SK-N-SH treated with all-trans-retinoic acid at 6 μM for 48 hours (cell line): Measurements from ENCODE around the gene ITPR2.

Source experiments
- ZNF8 ChIP-seq: fragments of 450-650 bp; formaldehyde crosslinking; IDR thresholded peaks from 2 replicates; pipeline ENCODE4 v1.5.0; 2020; ENCODE audit warnings: mild to moderate bottlenecking, moderate library complexity
- TF ChIP-seq, protein P1 (sequence below): fragments of 250-450 bp; sonication (Bioruptor Pico); IDR thresholded peaks from 2 replicates; pipeline ENCODE4 v1.5.1; 2021; ENCODE audit warnings: mild to moderate bottlenecking, moderate library complexity

DNA sequence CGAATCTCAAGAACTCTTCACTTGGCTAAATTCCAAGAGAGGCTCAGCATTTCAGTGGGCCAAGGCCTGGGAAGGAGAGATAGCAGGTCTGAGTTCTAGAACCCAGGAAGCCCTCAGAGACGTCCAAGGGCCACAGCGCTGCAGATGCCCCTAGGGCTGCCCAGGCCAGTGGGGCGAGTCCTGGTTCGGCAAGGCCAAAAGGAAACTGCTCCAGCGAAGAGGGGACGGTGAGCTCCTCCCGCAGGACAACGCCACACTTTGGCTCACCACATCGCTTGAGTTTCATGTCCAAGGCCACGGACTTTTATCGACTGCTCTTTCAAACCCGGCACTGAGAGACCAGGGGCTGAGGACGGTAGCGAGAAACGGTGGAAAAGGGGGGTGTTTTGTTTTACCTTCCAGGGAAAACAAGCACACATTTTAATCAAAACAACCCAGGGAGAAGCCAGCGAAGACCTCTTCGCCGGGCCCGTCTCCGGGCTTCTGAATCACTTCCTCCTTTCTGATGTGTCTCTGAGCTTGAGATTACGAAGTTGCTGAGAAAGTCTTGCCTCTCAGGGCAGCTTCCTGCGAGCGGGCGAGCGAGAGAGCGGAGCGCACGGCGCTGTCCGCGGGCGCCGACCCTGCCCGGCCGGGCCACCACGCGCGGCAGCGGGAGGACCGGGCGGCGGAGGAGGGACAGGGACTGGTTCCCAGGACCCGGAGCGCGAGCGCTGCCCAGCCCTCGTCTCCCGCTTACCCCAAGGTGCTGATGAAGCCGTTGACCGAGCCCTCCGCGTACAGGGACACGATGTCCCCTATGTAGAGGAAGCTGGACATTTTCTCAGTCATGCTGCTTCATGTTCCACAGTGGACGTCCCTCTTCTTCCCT, 808 bp downstream of the ITPR2 start:
- TF ChIP-seq, protein P1, sequence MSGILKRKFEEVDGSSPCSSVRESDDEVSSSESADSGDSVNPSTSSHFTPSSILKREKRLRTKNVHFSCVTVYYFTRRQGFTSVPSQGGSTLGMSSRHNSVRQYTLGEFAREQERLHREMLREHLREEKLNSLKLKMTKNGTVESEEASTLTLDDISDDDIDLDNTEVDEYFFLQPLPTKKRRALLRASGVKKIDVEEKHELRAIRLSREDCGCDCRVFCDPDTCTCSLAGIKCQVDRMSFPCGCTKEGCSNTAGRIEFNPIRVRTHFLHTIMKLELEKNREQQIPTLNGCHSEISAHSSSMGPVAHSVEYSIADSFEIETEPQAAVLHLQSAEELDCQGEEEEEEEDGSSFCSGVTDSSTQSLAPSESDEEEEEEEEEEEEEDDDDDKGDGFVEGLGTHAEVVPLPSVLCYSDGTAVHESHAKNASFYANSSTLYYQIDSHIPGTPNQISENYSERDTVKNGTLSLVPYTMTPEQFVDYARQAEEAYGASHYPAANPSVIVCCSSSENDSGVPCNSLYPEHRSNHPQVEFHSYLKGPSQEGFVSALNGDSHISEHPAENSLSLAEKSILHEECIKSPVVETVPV: no peak
- no peak for TF ChIP-seq ZNF8 (CRISPR knock-in tag)
